Epithelial cell of proximal tubule (primary cell): ENCODE data around the gene BPIFA3. TPM values are rescaled to one million over a fixed set of nuclear protein-coding genes. Genes with fewer than 3 reads are reported as not detected.

ENCODE experiments used
- DNase-seq: peaks from one replicate; pipeline ENCODE4 v3.0.0-alpha.2; 2011; ENCODE audit warnings: low read depth
- H3K4me3 ChIP-seq: 2 replicates; pipeline ENCODE4 v1.5.1; 2011; ENCODE audit warnings: low read depth, mild to moderate bottlenecking, low read length
- CTCF ChIP-seq: conservative IDR thresholded peaks from 2 replicates; pipeline ENCODE4 v1.5.1; 2012; ENCODE audit warnings: low read depth, mild to moderate bottlenecking, low read length
- total RNA-seq: library from RNA; depleted of rRNA; stranded (reverse); fragments of >200 nt; gene quantifications from 2 replicates; pipeline ENCODE4 v1.2.3, GENCODE V29; 2015

The BPIFA3 gene
- total RNA-seq, 1 donor from 2014 or later: not detected

GRCh38 chr20:33210371-33210770 is 6.8 kb upstream of the BPIFA3 start:
- H3K4me3 ChIP-seq: no peak overlapping the region
- TF ChIP-seq CTCF: no peak
- no peak for DNase-seq

- H3K4me3 ChIP-seq: no peak overlapping the region
- peak; percentile 15 for DNase-seq
- TF ChIP-seq CTCF: peak; percentile 60
Measured at GRCh38 chr20:33211817-33212424, 5.2 kb upstream of the BPIFA3 start.

- no peak overlapping the region for H3K4me3 ChIP-seq
- DNase-seq: no peak
- no peak for TF ChIP-seq CTCF
Measured at GRCh38 chr20:33224399-33224798, 7.2 kb downstream of the BPIFA3 start.

- H3K4me3 ChIP-seq: no peak overlapping the region
- no peak for TF ChIP-seq CTCF
- no peak for DNase-seq
Measured at GRCh38 chr20:33229843-33230242, 12.7 kb downstream of the BPIFA3 start.

- no peak for DNase-seq
- no peak for TF ChIP-seq CTCF
- no peak overlapping the region for H3K4me3 ChIP-seq
Measured at GRCh38 chr20:33231237-33231636, 14.1 kb downstream of the BPIFA3 start.

- no peak for DNase-seq
- no peak for TF ChIP-seq CTCF
- no peak overlapping the region for H3K4me3 ChIP-seq
Measured at GRCh38 chr20:33232486-33233072, 15.4 kb downstream of the BPIFA3 start.
